GM12892 (cell line): Measurements from ENCODE around the gene FAM120A.

Source experiments
- DNase-seq: peaks from one replicate; pipeline ENCODE4 v3.0.0; 2011; ENCODE audit not compliant: insufficient read length
- FAIRE-seq: peaks from 2 replicates; lab custom pipeline; 2011; peaks lifted over from hg19 to GRCh38; lab: Jason Lieb, UNC
- POLR2A ChIP-seq: IDR thresholded peaks from 2 replicates; pipeline ENCODE4 v1.6.1; 2011; ENCODE audit warnings: low read depth, low read length, control low read depth
- POLR2AphosphoS5 ChIP-seq: IDR thresholded peaks from 2 replicates; pipeline ENCODE4 v1.6.1; 2011; ENCODE audit warnings: low read depth, low read length, control low read depth
- TAF1 ChIP-seq: IDR thresholded peaks from 2 replicates; pipeline ENCODE4 v1.6.1; 2011; ENCODE audit warnings: low read depth, mild to moderate bottlenecking, control low read depth, low read length, borderline replicate concordance

The FAM120A gene

GRCh38 chr9:93588641-93589609 lies 137.4 kb downstream of the FAM120A start:
- FAIRE-seq (no peak), DNase-seq (no peak)
- TF ChIP-seq POLR2A = no peak
- TF ChIP-seq TAF1 = no peak
- TF ChIP-seq POLR2AphosphoS5 = no peak

- DNase-seq (no peak), FAIRE-seq (no peak)
- TF ChIP-seq POLR2AphosphoS5 = no peak
- TF ChIP-seq TAF1 = no peak
- no peak for TF ChIP-seq POLR2A
Measured at GRCh38 chr9:93589688-93590087, 138.2 kb downstream of the FAM120A start.

GRCh38 chr9:93590609-93591234 lies 139.2 kb downstream of the FAM120A start:
- no peak for FAIRE-seq
- TF ChIP-seq POLR2AphosphoS5 = no peak
- TF ChIP-seq POLR2A = no peak
- no peak for TF ChIP-seq TAF1
- DNase-seq = no peak

DNA sequence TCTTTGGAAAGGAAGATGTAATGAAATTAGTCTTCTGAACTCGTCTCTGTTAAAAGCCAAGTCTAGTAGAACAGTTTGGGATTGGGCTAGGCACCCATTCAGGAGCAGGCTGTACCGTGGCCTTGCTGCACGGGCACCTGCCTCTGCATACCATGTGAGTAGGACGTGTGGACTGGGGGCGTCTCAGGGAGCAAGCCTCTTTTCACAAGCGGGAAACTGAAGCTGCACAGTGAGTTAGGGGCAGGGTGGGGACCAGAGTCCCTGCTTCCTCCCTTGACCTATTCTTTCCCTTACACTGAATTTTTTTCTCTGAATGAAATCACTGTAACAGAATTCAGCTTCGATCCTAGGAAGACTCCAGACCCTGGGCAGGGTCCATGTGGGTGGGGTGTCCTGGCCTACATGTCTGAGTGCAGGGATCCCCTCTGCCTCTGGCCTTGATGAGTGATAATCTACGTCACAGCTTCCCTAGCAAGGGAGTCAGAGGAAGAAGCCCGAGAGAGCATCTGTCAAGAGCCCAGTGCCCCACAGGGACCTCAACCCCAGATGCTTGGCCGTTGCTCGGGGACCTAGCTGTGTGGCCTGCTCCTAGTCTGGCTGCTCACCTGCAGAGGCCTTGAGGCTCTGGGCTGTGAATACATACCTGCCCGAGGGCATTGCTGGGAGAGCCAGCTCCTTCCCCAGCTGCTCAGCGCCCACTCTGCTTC lies 140.0 kb downstream of the FAM120A start:
- DNase-seq (no peak), FAIRE-seq (no peak)
- TF ChIP-seq POLR2A (no peak), POLR2AphosphoS5 (no peak), TAF1 (no peak)

GRCh38 chr9:93592008-93592642 lies 140.6 kb downstream of the FAM120A start:
- DNase-seq = no peak
- TF ChIP-seq POLR2A = no peak
- no peak for TF ChIP-seq POLR2AphosphoS5
- no peak for TF ChIP-seq TAF1
- no peak for FAIRE-seq

GRCh38 chr9:93592643-93593021 lies 141.1 kb downstream of the FAM120A start:
- no peak for FAIRE-seq
- TF ChIP-seq POLR2A (no peak), TAF1 (no peak), POLR2AphosphoS5 (no peak)
- no peak for DNase-seq

DNA sequence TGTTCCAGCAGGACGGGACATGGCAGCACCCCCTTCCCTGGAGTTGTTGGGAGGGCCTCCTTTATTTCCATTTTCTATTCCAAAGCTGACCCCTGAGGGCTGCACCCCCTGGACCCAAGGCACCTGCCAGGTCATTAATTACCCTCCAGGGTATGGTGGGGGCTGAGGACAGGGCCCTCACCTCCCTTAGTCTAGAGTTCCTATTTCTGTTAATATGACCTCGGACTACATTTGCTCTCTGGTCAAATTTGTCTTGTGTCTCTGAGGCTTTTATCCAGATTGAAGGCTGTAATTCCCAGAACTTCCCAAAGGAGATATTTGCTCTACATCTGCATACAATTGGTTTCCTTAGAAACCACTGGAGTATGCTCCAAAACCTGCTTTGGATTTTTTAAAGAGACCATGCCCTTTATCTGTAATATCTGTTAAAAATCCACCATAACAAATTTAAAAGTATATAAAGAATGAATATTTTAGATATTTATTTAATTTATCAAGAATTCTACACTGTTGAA lies 141.7 kb downstream of the FAM120A start:
- TF ChIP-seq TAF1 (no peak), POLR2AphosphoS5 (no peak), POLR2A (no peak)
- FAIRE-seq = no peak

DNA sequence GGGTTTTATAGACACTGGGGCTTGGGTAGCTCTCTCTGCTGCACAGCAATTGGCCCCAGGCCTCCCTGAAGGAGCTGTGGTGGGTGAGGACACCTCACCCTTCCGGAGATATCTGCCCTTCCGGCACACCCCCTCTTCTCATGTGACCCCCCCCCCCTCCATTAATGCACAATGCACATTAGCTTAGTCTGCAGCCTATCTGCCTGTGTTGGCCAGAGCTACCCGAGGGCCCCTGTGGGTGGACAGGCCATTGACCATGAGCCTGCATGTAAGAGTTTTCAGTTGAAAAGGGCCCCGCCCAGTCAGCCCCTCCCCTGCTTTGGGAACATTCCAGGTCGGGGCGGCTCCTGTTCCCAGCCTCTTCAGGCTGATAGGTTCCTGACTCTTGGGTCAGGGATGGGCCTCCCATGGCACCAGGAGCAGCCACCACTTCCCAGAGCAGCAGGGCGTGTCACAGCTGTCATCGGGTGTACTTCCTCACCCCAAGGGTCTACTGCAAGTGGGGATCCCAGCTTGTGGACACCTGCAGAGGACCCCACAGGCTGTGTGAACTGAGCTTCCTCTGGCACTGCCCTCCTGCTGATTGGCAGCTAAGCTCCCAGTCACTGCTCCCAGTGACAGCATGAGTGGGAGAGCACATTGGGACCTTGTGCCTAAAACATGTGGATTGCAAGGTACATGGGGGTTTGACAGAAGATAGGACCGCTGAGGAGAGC lies 142.7 kb downstream of the FAM120A start:
- FAIRE-seq (no peak), DNase-seq (no peak)
- no peak for TF ChIP-seq POLR2AphosphoS5
- TF ChIP-seq POLR2A = no peak
- TF ChIP-seq TAF1 = no peak

More for the DNA sequence above, 141.7 kb downstream of the FAM120A start:
- DNase-seq = no peak

GRCh38 chr9:93595461-93595860 lies 144.0 kb downstream of the FAM120A start:
- FAIRE-seq (no peak), DNase-seq (no peak)
- TF ChIP-seq POLR2AphosphoS5 (no peak), TAF1 (no peak), POLR2A (no peak)

DNA sequence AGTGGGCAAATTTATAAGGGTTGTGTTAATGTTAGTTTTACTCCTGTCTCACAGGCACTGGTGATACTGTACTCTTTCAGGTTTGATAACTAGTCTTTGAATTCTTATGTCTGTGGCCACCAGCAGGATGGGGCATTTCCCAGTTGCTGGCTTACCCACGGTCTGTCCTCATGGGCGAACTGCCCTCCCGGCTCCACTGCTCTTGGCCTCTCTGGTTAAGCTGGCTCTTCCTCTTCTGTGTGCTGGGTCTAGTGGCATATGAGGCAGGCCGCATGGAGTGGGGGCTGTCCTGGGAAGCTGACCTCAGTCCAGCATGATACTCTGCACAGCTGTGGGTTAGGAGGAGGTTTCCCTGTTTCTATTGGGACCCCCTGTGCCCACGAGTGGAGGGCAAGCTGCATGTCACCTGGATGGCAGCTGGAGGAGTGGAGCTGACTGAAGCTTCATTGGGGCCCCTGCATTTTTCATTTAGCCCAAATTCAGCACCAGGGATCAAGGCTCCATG lies 144.4 kb downstream of the FAM120A start:
- DNase-seq = no peak
- TF ChIP-seq TAF1 (no peak), POLR2A (no peak), POLR2AphosphoS5 (no peak)
- FAIRE-seq = no peak

GRCh38 chr9:93596399-93596798 lies 144.9 kb downstream of the FAM120A start:
- FAIRE-seq (no peak), DNase-seq (no peak)
- no peak for TF ChIP-seq POLR2AphosphoS5
- no peak for TF ChIP-seq TAF1
- no peak for TF ChIP-seq POLR2A
